CD8-positive, alpha-beta memory T cell (primary cell): ENCODE results near the gene DVL2. TPM values are rescaled to one million over a fixed set of nuclear protein-coding genes. Genes with fewer than 3 reads are reported as not detected.

Experiments used
- CTCF ChIA-PET: fragments of 350-600 bp; sonication (Branson Sonifier 250); formaldehyde crosslinking; loops from one replicate; lab custom pipeline; 2021; ENCODE audit warnings: antibody characterized with exemption; lab: Charles Lee
- POLR2A ChIA-PET: fragments of 350-600 bp; sonication (Branson Sonifier 250); formaldehyde crosslinking; loops from one replicate; lab custom pipeline; 2021; ENCODE audit warnings: antibody characterized with exemption; lab: Charles Lee
- DNase-seq, 5 donors: peaks; one replicate each; pipeline versions ENCODE4 v3.0.0 to v3.0.0-alpha.2; 2020 to 2022; ENCODE audit warnings: mixed read lengths in 1 of 5
- H3K27ac ChIP-seq: one replicate; pipeline ENCODE4 v1.7.0; 2013; ENCODE audit warnings: low read depth, mild to moderate bottlenecking, low read length, moderate library complexity
- H3K27me3 ChIP-seq: 2 replicates; pipeline ENCODE4 v1.7.0; 2013; ENCODE audit warnings: low read length, mild to moderate bottlenecking; ENCODE audit not compliant: insufficient read depth, poor library complexity, severe bottlenecking
- H3K36me3 ChIP-seq: 2 replicates; pipeline ENCODE4 v1.7.0; 2013; ENCODE audit warnings: mild to moderate bottlenecking, low read length, moderate library complexity; ENCODE audit not compliant: insufficient read depth
- H3K4me1 ChIP-seq: 2 replicates; pipeline ENCODE4 v1.7.0; 2013; ENCODE audit warnings: mild to moderate bottlenecking, low read length, moderate library complexity; ENCODE audit not compliant: insufficient read depth
- H3K4me3 ChIP-seq: 2 replicates; pipeline ENCODE4 v1.7.0; 2013; ENCODE audit warnings: mild to moderate bottlenecking, low read length
- H3K9me3 ChIP-seq: 2 replicates; pipeline ENCODE4 v1.7.0; 2013; ENCODE audit warnings: mild to moderate bottlenecking, low read length
- H3K27ac Mint-ChIP-seq, 8 donors: one replicate each; pipeline ENCODE4 v1.8.0; 2020 to 2021; ENCODE audit warnings: mixed read lengths in 8 of 8, mild to moderate bottlenecking in 6 of 8, inconsistent platforms in 3 of 8, moderate library complexity in 3 of 8
- H3K27me3 Mint-ChIP-seq, 2 donors: one replicate each; pipeline ENCODE4 v1.8.0; 2020 to 2021; ENCODE audit warnings: mixed read lengths in 2 of 2, mild to moderate bottlenecking in 1 of 2, moderate library complexity in 1 of 2
- H3K36me3 Mint-ChIP-seq, 3 donors: one replicate each; pipeline ENCODE4 v1.8.0; 2020 to 2021; ENCODE audit warnings: mixed read lengths in 3 of 3, inconsistent platforms in 1 of 3, mild to moderate bottlenecking in 1 of 3
- H3K4me1 Mint-ChIP-seq, 3 donors: one replicate each; pipeline ENCODE4 v1.8.0; 2020 to 2021; ENCODE audit warnings: mixed read lengths in 3 of 3, inconsistent platforms in 1 of 3, mild to moderate bottlenecking in 1 of 3
- H3K4me3 Mint-ChIP-seq, 7 donors: one replicate each; pipeline ENCODE4 v1.8.0; 2020 to 2021; ENCODE audit warnings: mixed read lengths in 7 of 7, mild to moderate bottlenecking in 6 of 7, moderate library complexity in 4 of 7, inconsistent platforms in 2 of 7
- H3K9me3 Mint-ChIP-seq, 5 donors: one replicate each; pipeline ENCODE4 v1.8.0; 2020 to 2022; ENCODE audit warnings: mixed read lengths in 5 of 5, mild to moderate bottlenecking in 3 of 5, moderate library complexity in 2 of 5, inconsistent platforms in 1 of 5
- polyA plus RNA-seq: library from polyadenylated mRNA; unstranded; fragments of 300-500 nt; fragmentation: Illumina TruSeq; gene quantifications from one replicate; pipeline ENCODE4 v1.2.3, GENCODE V29; 2021
- total RNA-seq, 2 experiments: library from RNA; stranded (reverse); gene quantifications; one replicate each; pipeline ENCODE4 v1.2.3, GENCODE V29; 2021

DVL2 gene
- total and polyA plus RNA-seq, 3 experiments from 2014 or later, result 24.0 to 65.5 (median 61.8) TPM

- POLR2A ChIA-PET, result interaction anchor here (0.6 to 1.1 kb wide), 2 partner anchors 22 to 1057 kb away, joined by 3 to 6 read pairs; no protein-coding TSS in a partner anchor
- peaks cover 19% of the 10 kb centered on the region for H3K4me1 ChIP-seq
- H3K36me3 ChIP-seq, result no peaks in the 10 kb centered on the region
- H3K27me3 Mint-ChIP-seq, result peaks cover 4 to 5% of the 10 kb centered on the region in 2 donors
- CTCF ChIA-PET, result interaction anchor here (1.2 to 1.4 kb wide), 2 partner anchors 40 to 44 kb away, joined by 3 read pairs; no protein-coding TSS in a partner anchor
- H3K27ac Mint-ChIP-seq, result peak overlapping the region in 7 of 8 donors; percentile 35 to 78 (median 64)
- peak overlapping the region; percentile 26 for H3K4me3 ChIP-seq
- no peaks in the 10 kb centered on the region for H3K9me3 ChIP-seq
- no peaks in the 10 kb centered on the region for H3K9me3 Mint-ChIP-seq
- no peak overlapping the region for H3K27ac ChIP-seq
- DNase-seq, result peak in 3 of 5 donors; percentile 22 to 50 (median 33)
- peaks cover 23 to 32% (median 23%) of the 10 kb centered on the region in 3 donors for H3K4me1 Mint-ChIP-seq
- H3K27me3 ChIP-seq, result no peaks in the 10 kb centered on the region
- H3K4me3 Mint-ChIP-seq, result peak overlapping the region; percentile 41 to 83 (median 61)
- H3K36me3 Mint-ChIP-seq, result peaks cover 2 to 32% (median 3%) of the 10 kb centered on the region in 3 donors
Observed at GRCh38 chr17:7260651-7261378, 26.5 kb upstream of the DVL2 start.

DNA sequence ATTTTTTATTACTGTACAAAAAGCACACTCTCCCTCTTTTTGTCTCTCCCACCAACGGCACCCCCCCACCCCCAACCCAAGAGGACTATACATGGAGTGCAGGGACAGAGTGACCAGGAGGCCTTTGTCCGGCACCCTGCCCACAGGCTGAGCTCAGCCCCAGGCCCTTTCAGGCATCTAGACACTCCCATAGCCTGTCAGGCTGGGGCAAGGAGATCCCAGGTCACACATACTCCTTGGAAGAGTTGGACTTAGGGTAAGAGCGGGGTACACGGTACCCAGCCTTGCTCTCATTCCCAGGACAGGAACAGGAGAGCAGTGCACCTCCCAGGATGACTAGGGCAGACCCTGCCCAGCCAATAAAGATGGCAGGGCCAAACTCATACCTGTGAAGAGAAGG lies 25.8 kb upstream of the DVL2 start:
- DNase-seq, result no peak
- ChIA-PET CTCF (interaction anchor here (1.4 kb wide), 1 partner anchor 39 kb away, joined by 3 read pairs; no protein-coding TSS in a partner anchor), POLR2A (interaction anchor here (0.6 to 1.1 kb wide), 2 partner anchors 69 to 1057 kb away, joined by 3 read pairs; partner anchors contain the start of gene NEURL4)
- Histone ChIP-seq H3K4me3 (no peak overlapping the region), H3K4me1 (peaks cover 19% of the 10 kb centered on the region), H3K27me3 (no peaks in the 10 kb centered on the region), H3K36me3 (no peaks in the 10 kb centered on the region), H3K9me3 (no peaks in the 10 kb centered on the region), H3K27ac (no peak overlapping the region)
- Mint-ChIP-seq H3K9me3 (no peaks in the 10 kb centered on the region), H3K4me3 (peak overlapping the region in 4 of 7 donors; percentile 38 to 59 (median 46)), H3K4me1 (peaks cover 23 to 32% (median 23%) of the 10 kb centered on the region in 3 donors), H3K27ac (peak overlapping the region in 6 of 8 donors; percentile 29 to 86 (median 65)), H3K36me3 (peaks cover 2 to 34% (median 3%) of the 10 kb centered on the region in 3 donors), H3K27me3 (peaks cover 4% of the 10 kb centered on the region in 2 donors)

GRCh38 chr17:7259555-7259889 lies 25.2 kb upstream of the DVL2 start:
- CTCF ChIA-PET, result interaction anchor here (1.4 kb wide), 1 partner anchor 39 kb away, joined by 3 read pairs; no protein-coding TSS in a partner anchor
- no peak for DNase-seq
- Mint-ChIP-seq H3K27ac (peak overlapping the region in 5 of 8 donors; percentile 9 to 80 (median 62)), H3K36me3 (peaks cover 2 to 40% (median 3%) of the 10 kb centered on the region in 3 donors), H3K9me3 (no peaks in the 10 kb centered on the region), H3K4me1 (peaks cover 23 to 36% (median 23%) of the 10 kb centered on the region in 3 donors), H3K27me3 (peaks cover 4% of the 10 kb centered on the region in 2 donors), H3K4me3 (peak overlapping the region; percentile 12 to 56 (median 19))
- Histone ChIP-seq H3K27ac (no peak overlapping the region), H3K36me3 (peaks cover 5% of the 10 kb centered on the region), H3K9me3 (no peaks in the 10 kb centered on the region), H3K27me3 (no peaks in the 10 kb centered on the region), H3K4me3 (no peak overlapping the region), H3K4me1 (peaks cover 19% of the 10 kb centered on the region)
- POLR2A ChIA-PET, result interaction anchor here (1.1 kb wide), 1 partner anchor 70 kb away, joined by 3 read pairs; the partner anchor contains the start of gene NEURL4

- ChIA-PET POLR2A (interaction anchor here (1.1 kb wide), 1 partner anchor 70 kb away, joined by 3 read pairs; the partner anchor contains the start of gene NEURL4), CTCF (no interaction called here)
- Histone ChIP-seq H3K27ac (no peak overlapping the region), H3K4me3 (no peak overlapping the region), H3K4me1 (peaks cover 19% of the 10 kb centered on the region), H3K36me3 (peaks cover 9% of the 10 kb centered on the region), H3K27me3 (no peaks in the 10 kb centered on the region), H3K9me3 (no peaks in the 10 kb centered on the region)
- H3K27me3 Mint-ChIP-seq, result peaks cover 4% of the 10 kb centered on the region in 2 donors
- H3K4me3 Mint-ChIP-seq, result peak overlapping the region; percentile 12 to 56 (median 19)
- no peak for DNase-seq
- H3K4me1 Mint-ChIP-seq, result peaks cover 20 to 37% (median 22%) of the 10 kb centered on the region in 3 donors
- peaks cover 2 to 46% (median 3%) of the 10 kb centered on the region in 3 donors for H3K36me3 Mint-ChIP-seq
- H3K27ac Mint-ChIP-seq, result peak overlapping the region in 7 of 8 donors; percentile 9 to 80 (median 58)
- no peaks in the 10 kb centered on the region for H3K9me3 Mint-ChIP-seq
Observed at GRCh38 chr17:7258731-7259554, 24.6 kb upstream of the DVL2 start.

DNA sequence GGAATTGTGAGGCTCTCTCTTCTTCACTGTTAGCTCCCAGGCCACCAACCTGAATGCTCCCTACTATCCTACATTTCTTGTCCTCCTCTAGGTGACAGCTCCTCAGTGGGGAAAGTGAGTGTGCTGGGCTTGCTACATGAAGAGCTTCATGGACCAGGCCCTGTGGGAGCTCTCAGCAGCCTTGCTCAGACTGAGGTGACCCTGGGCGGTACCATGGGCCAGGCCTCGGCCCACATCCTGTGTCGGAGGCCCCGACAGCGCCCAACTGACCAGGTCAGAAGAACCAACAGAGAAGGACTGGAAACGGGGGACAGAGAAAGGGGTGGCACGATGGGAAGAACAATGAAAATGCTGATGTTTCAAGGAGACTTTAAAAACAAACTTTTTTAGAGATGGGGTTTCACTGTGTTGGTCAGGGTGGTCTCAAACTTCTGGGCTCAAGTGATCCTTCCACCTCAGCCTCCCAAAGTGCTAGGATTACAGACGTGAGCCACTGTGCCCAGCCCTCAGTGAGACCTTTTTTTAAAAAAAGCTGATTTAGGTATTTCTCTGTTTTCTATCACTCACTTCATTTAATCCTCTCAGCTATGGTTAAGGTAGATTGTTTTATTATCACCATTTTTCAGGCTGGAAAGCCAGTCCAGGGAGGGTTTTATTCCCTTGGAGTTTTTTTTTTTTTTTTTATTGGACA lies 22.6 kb upstream of the DVL2 start:
- Mint-ChIP-seq H3K4me3 (no peak overlapping the region), H3K9me3 (no peaks in the 10 kb centered on the region), H3K27ac (peak overlapping the region in 3 of 8 donors; percentile 1 to 66 (median 56)), H3K36me3 (peaks cover 3 to 60% (median 7%) of the 10 kb centered on the region in 3 donors), H3K4me1 (peaks cover 16 to 37% (median 19%) of the 10 kb centered on the region in 3 donors), H3K27me3 (peaks cover 0 to 2% of the 10 kb centered on the region in 2 donors)
- ChIA-PET POLR2A (no interaction called here), CTCF (interaction anchor here (1.2 to 1.6 kb wide), 2 partner anchors 9 to 98 kb away, joined by 3 to 4 read pairs; partner anchors contain the start of gene TMEM95)
- H3K27me3 ChIP-seq, result no peaks in the 10 kb centered on the region
- no peak overlapping the region for H3K4me3 ChIP-seq
- H3K27ac ChIP-seq, result no peak overlapping the region
- peaks cover 12% of the 10 kb centered on the region for H3K4me1 ChIP-seq
- no peak for DNase-seq
- no peaks in the 10 kb centered on the region for H3K9me3 ChIP-seq
- peaks cover 10% of the 10 kb centered on the region for H3K36me3 ChIP-seq

DNA sequence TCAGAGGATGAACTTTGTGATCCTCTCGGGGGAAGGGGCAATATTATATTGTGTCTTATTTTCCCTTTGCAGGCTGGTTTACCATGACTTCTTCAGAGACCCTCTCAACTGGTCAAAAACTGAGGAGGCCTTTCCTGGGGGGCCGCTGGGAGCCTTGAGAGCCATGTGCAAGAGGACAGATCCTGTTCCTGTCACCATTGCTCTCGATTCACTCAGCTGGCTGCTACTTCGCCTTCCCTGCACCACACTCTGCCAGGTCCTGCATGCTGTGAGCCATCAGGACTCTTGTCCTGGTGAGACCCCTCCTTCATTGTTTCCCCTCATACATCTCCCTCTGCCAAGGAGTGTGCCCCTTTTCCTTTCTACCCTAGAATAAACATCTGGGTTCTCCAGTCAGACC lies 20.2 kb upstream of the DVL2 start:
- H3K27ac ChIP-seq, result no peak overlapping the region
- DNase-seq, result no peak
- ChIA-PET CTCF (interaction anchor here (1.2 kb wide), 1 partner anchor 20 kb away, joined by 3 read pairs; the partner anchor contains the start of gene DVL2), POLR2A (interaction anchor here (0.6 kb wide), 1 partner anchor 431 kb away, joined by 3 read pairs; no protein-coding TSS in a partner anchor)
- H3K4me3 ChIP-seq, result no peak overlapping the region
- peaks cover 10% of the 10 kb centered on the region for H3K36me3 ChIP-seq
- Mint-ChIP-seq H3K4me3 (peak overlapping the region in 4 of 7 donors; percentile 13 to 71 (median 26)), H3K36me3 (peaks cover 3 to 64% (median 7%) of the 10 kb centered on the region in 3 donors), H3K27me3 (peaks cover 0 to 2% of the 10 kb centered on the region in 2 donors), H3K4me1 (peaks cover 28 to 40% (median 29%) of the 10 kb centered on the region in 3 donors), H3K9me3 (no peaks in the 10 kb centered on the region), H3K27ac (peak overlapping the region in 5 of 8 donors; percentile 43 to 95 (median 69))
- H3K4me1 ChIP-seq, result peaks cover 24% of the 10 kb centered on the region
- H3K9me3 ChIP-seq, result no peaks in the 10 kb centered on the region
- no peaks in the 10 kb centered on the region for H3K27me3 ChIP-seq

DNA sequence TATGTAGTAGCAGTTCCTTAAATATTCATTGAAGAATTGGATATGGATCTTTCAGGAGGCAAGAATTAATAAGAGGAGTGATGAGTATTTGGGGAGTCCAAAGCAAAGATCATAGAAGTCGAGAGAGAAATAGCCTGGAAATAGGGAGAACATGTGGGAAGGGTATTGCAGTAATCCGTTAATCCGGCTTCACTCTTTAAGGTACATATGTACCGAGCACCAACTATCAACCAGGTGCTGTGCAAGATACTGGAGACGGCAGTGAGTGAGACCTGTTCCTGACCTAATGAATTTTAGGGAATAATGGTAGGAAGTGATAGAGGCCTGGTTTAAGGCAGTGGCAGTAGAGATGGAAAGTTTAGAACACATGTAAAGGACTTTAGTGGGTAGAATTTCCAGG lies 18.8 kb upstream of the DVL2 start:
- peaks cover 10% of the 10 kb centered on the region for H3K36me3 ChIP-seq
- ChIA-PET CTCF (no interaction called here), POLR2A (no interaction called here)
- no peaks in the 10 kb centered on the region for H3K27me3 ChIP-seq
- Mint-ChIP-seq H3K36me3 (peaks cover 3 to 55% (median 7%) of the 10 kb centered on the region in 3 donors), H3K9me3 (no peaks in the 10 kb centered on the region), H3K4me3 (peak overlapping the region; percentile 94 to 98 (median 96)), H3K27me3 (peaks cover 0 to 2% of the 10 kb centered on the region in 2 donors), H3K27ac (peak overlapping the region; percentile 97 to 100 (median 99)), H3K4me1 (peaks cover 38 to 52% (median 41%) of the 10 kb centered on the region in 3 donors)
- H3K4me3 ChIP-seq, result peak overlapping the region; percentile 85
- peak overlapping the region; percentile 97 for H3K27ac ChIP-seq
- H3K9me3 ChIP-seq, result no peaks in the 10 kb centered on the region
- peaks cover 33% of the 10 kb centered on the region for H3K4me1 ChIP-seq
- DNase-seq, result no peak
